K562 (cell line): ENCODE data around the gene NONO. TPM values are rescaled to one million over a fixed set of nuclear protein-coding genes. Genes with fewer than 3 reads are reported as not detected.
A peak's percentile ranks its signal among the peaks of the same experiment; 100 is the strongest.

Experiments
- ATF2 ChIP-seq: sonication (generic); formaldehyde crosslinking; IDR thresholded peaks from 2 replicates; pipeline ENCODE4 v1.8.1; 2022; ENCODE audit warnings: missing genetic modification reagents
- CXXC5 ChIP-seq: fragments of 250-450 bp; sonication (Bioruptor Pico); IDR thresholded peaks from 2 replicates; pipeline ENCODE4 v1.8.0; 2022; ENCODE audit warnings: inconsistent platforms, mild to moderate bottlenecking, moderate library complexity
- DPF2 ChIP-seq: fragments of 450-650 bp; IDR thresholded peaks from 2 replicates; pipeline ENCODE4 v1.6.1; 2016
- EP300 ChIP-seq: IDR thresholded peaks from 2 replicates; pipeline ENCODE4 v1.6.1; 2012; ENCODE audit warnings: low read length, improper control_type of control experiment
- FOXJ2 ChIP-seq: fragments of 200-800 bp; sonication (Bioruptor generic); IDR thresholded peaks from 2 replicates; pipeline ENCODE4 v1.6.1; 2016; ENCODE audit warnings: missing genetic modification characterization, missing compliant biosample characterization
- HMGN3 ChIP-seq: IDR thresholded peaks from 2 replicates; pipeline ENCODE4 v1.6.1; 2011; ENCODE audit warnings: borderline replicate concordance, low read depth, mild to moderate bottlenecking, mixed read lengths, low read length; ENCODE audit not compliant: insufficient read length; ENCODE audit errors: extremely low read depth
- KAT7 ChIP-seq: sonication (generic); formaldehyde crosslinking; IDR thresholded peaks from 2 replicates; pipeline ENCODE4 v1.8.0; 2022; ENCODE audit warnings: missing genetic modification reagents, mild to moderate bottlenecking, borderline replicate concordance
- KDM4B ChIP-seq, 2 experiments: fragments of 450-650 bp in 1 of 2; sonication (generic) in 1 of 2; IDR thresholded peaks; 2 replicates each; pipeline ENCODE4 v1.6.1; 2016 to 2017; ENCODE audit warnings: borderline replicate concordance in 2 of 2, antibody characterized with exemption in 1 of 2, low read depth in 1 of 2, mild to moderate bottlenecking in 1 of 2
- MLX ChIP-seq, 2 experiments: fragments of 450-650 bp in 1 of 2; sonication (generic) in 1 of 2; formaldehyde crosslinking; conservative IDR thresholded peaks; 2 replicates each; pipeline versions ENCODE4 v1.4.0 to v1.8.1; 2020 to 2022; ENCODE audit warnings: mild to moderate bottlenecking in 1 of 2, missing genetic modification reagents in 1 of 2
- MYNN ChIP-seq, 2 experiments: sonication (generic); formaldehyde crosslinking in 1 of 2; IDR thresholded peaks; 2 replicates each; pipeline versions ENCODE4 v1.5.0 to v1.6.1; 2016 to 2020; ENCODE audit warnings: antibody characterized with exemption in 1 of 2, missing genetic modification reagents in 1 of 2
- NEUROD1 ChIP-seq: fragments of 150-350 bp; IDR thresholded peaks from 2 replicates; pipeline ENCODE4 v1.6.1; 2014; ENCODE audit warnings: borderline replicate concordance, low read length, low read depth; ENCODE audit not compliant: partially characterized antibody
- RFX7 ChIP-seq: fragments of 250-450 bp; sonication (Bioruptor Pico); IDR thresholded peaks from 2 replicates; pipeline ENCODE4 v1.5.1; 2021; ENCODE audit warnings: mild to moderate bottlenecking
- SRF ChIP-seq, 2 experiments: fragments of 250-450, 450-650 bp in 1 of 2; sonication (Bioruptor Pico) in 1 of 2; sonication (generic) in 1 of 2; formaldehyde crosslinking; IDR thresholded peaks; 2 replicates each; pipeline versions ENCODE4 v1.5.0 to v1.5.1; 2020 to 2022; ENCODE audit warnings: mild to moderate bottlenecking in 1 of 2, missing genetic modification reagents in 1 of 2
- VEZF1 ChIP-seq: fragments of 200-800 bp; sonication (Bioruptor generic); IDR thresholded peaks from 2 replicates; pipeline ENCODE4 v1.6.1; 2017; ENCODE audit warnings: missing genetic modification characterization, missing compliant biosample characterization
- YY1 ChIP-seq, 3 experiments: IDR thresholded peaks; 2 replicates each; pipeline ENCODE4 v1.6.1; 2011; ENCODE audit warnings: low read length in 2 of 3, mild to moderate bottlenecking in 2 of 3, moderate library complexity in 2 of 3, borderline replicate concordance in 1 of 3, control low read depth in 1 of 3, low read depth in 1 of 3; ENCODE audit not compliant: insufficient read depth in 3 of 3, insufficient replicate concordance in 2 of 3, control insufficient read depth in 1 of 3, insufficient read length in 1 of 3; ENCODE audit errors: extremely low read depth in 1 of 3
- ZC3H11A ChIP-seq: IDR thresholded peaks from 2 replicates; pipeline ENCODE4 v1.6.1; 2012; ENCODE audit warnings: low read depth, low read length, improper control_type of control experiment
- ZMIZ1 ChIP-seq, 2 experiments: fragments of 150-350 bp in 1 of 2; IDR thresholded peaks; 2 replicates each; pipeline ENCODE4 v1.6.1; 2012 to 2016; ENCODE audit warnings: low read depth in 2 of 2, low read length in 2 of 2, mild to moderate bottlenecking in 1 of 2, moderate library complexity in 1 of 2
- ZNF766 ChIP-seq: fragments of 200-800 bp; sonication (Bioruptor generic); conservative IDR thresholded peaks from 2 replicates; pipeline ENCODE4 v1.6.1; 2016; ENCODE audit warnings: missing genetic modification characterization, missing compliant biosample characterization
- polyA plus RNA-seq, 8 experiments: library from polyadenylated mRNA; depleted of rRNA in 4 of 8; stranded (reverse) in 5 of 8; unstranded in 3 of 8; fragments of >200 nt; fragmentation: Nextera tagmentation in 2 of 8; fragmentation: Illumina TruSeq in 1 of 8; extraction: Ambion mirVana in 2 of 8; extraction: Trizol in 1 of 8; gene quantifications; 2 replicates each; pipeline versions ENCODE4 v1.2.1 to v1.2.3, GENCODE V29; 2011 to 2014; ENCODE audit warnings: inconsistent platforms in 1 of 8, missing spikeins in 1 of 8
- total RNA-seq, 7 experiments: library from RNA; depleted of rRNA in 6 of 7; stranded (reverse); fragments of >200 nt in 6 of 7; fragmentation: Illumina TruSeq in 2 of 7; extraction: Trizol in 2 of 7; gene quantifications; 2 replicates each; pipeline versions ENCODE4 v1.2.1 to v1.2.3, GENCODE V29; 2011 to 2021; ENCODE audit warnings: low replicate concordance in 1 of 7

The NONO gene
- total and polyA plus RNA-seq, 9 of the 15 experiments (the other 6 are each of a cell fraction or from before 2014, with no cell fraction given): 333 to 651 (median 451) TPM

- TF ChIP-seq ZMIZ1 (IDR thresholded peaks at IDR 0.05; ENCODE audit: low read depth in 2 of 2, low read length in 2 of 2) (no peak), HMGN3 (peak; percentile 52), RFX7 (no peak), KDM4B (IDR thresholded peaks at IDR 0.05; ENCODE audit: borderline replicate concordance in 2 of 2, low read depth in 1 of 2) (0 out of 4 replicates have a peak, but pooled peaks of 1 of the 2 experiments have one; percentile 26), ATF2 (no peak), SRF (CRISPR knock-in tag; IDR thresholded peaks at IDR 0.05) (peak in 1 of 2 experiments; percentile 27; a peak in 1 of 4 replicates), NEUROD1 (peak; percentile 97), EP300 (no peak), DPF2 (no peak), ZC3H11A (no peak), YY1 (IDR thresholded peaks at IDR 0.05; ENCODE audit: borderline replicate concordance in 1 of 3, control insufficient read depth in 1 of 3, extremely low read depth in 1 of 3, insufficient read depth in 3 of 3, insufficient read length in 1 of 3, insufficient replicate concordance in 2 of 3, low read depth in 1 of 3, low read length in 2 of 3) (peak in 1 of 3 experiments; percentile 38), KAT7 (no peak), FOXJ2 (no peak), MYNN (IDR thresholded peaks at IDR 0.05) (no peak), MYNN (CRISPR knock-in tag; IDR thresholded peaks at IDR 0.05) (no peak), CXXC5 (CRISPR knock-in tag) (peak; percentile 80), MLX (CRISPR knock-in tag; conservative IDR thresholded peaks at IDR 0.05) (no peak), VEZF1 (CRISPR knock-in tag) (peak; percentile 92), ZNF766 (CRISPR knock-in tag) (0 out of 2 replicates have a peak, but pooled peaks have one; percentile 39)
These were observed 29.1 kb upstream of the NONO start, which contains the start of gene ZMYM3 (continued) for GRCh38 chrX:71254092-71254963.
